ENCODE measurements around the gene ALDH3B1.

- TF ChIP-seq TAF1 (conservative IDR thresholded peaks at IDR 0.05) (no peak), NR2F2 (IDR thresholded peaks at IDR 0.05) (no peak), CTCF (IDR thresholded peaks at IDR 0.05; ENCODE audit: low read depth, low read length, missing input control) (no peak), REST (IDR thresholded peaks at IDR 0.05) (no peak), HNF4A (conservative IDR thresholded peaks at IDR 0.05) (no peak), YY1 (IDR thresholded peaks at IDR 0.05) (no peak)
These were observed 40.3 kb downstream of the ALDH3B1 start for GRCh38 chr11:68050371-68050841.
